ENCODE results near the gene LETM1.

DNA sequence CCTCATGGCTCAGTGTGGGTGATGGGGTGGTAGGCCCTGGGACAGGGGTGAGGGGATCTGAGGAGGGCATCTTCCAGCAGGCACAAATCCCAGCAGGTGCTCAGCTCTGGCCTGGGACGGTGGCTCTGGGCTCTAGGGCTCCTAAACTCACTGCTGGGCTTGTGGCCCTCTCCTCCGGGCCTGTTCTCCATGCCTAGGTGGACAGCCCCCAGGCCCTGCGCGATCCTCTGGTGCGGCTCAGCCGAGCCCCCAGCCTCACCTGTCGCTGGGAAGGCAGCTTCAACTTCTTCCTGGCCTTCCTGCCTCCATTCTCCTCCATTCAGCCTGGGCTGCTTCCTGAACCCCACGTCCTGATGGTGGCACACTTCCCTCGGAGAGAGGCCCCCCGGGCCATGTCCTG, 82.2 kb downstream of the LETM1 start:
- TF ChIP-seq POLR2AphosphoS5 (IDR thresholded peaks at IDR 0.05; ENCODE audit: borderline replicate concordance, low read depth, low read length) (no peak), EZH2 (IDR thresholded peaks at IDR 0.05) (no peak)

Measured in SK-N-MC (cell line).